T-cell (primary cell): ENCODE data around the gene RRP8. TPM values are rescaled to one million over a fixed set of nuclear protein-coding genes. Genes with fewer than 3 reads are reported as not detected.

Source experiments
- ATAC-seq, 4 experiments: fragments of 200-7000 bp in 3 of 4; fragments of 150-1000 bp in 1 of 4; cut with Tn5 transposase; replicated peaks in 1 of 4; 1 replicate in 3 of 4; 2 replicates in 1 of 4; pipeline ENCODE4 v1.10.0; 2021; ENCODE audit warnings: moderate library complexity in 3 of 4, mild to moderate bottlenecking in 2 of 4, moderate number of reproducible peaks in 1 of 4
- CTCF ChIA-PET, 2 donors: fragments of 300-600 bp; sonication (Branson Sonifier 250); formaldehyde crosslinking; loops; one replicate each; lab custom pipeline; 2022; ENCODE audit warnings: antibody characterized with exemption in 2 of 2; lab: Charles Lee
- POLR2A ChIA-PET, 2 donors: fragments of 300-600 bp; sonication (Branson Sonifier 250); formaldehyde crosslinking; loops; one replicate each; lab custom pipeline; 2022; ENCODE audit warnings: antibody characterized with exemption in 2 of 2; lab: Charles Lee
- DNase-seq, 35 experiments: peaks; one replicate each; pipeline versions ENCODE4 v3.0.0 to v3.0.0-alpha.2; 2013 to 2023
- H3K27ac ChIP-seq: one replicate; pipeline ENCODE4 v1.5.1; 2013; ENCODE audit warnings: low read length
- H3K27me3 ChIP-seq, 2 experiments: replicated peaks in 1 of 2; 1 replicate in 1 of 2; 2 replicates in 1 of 2; pipeline versions ENCODE4 v1.6.1 to v1.7.0; 2013; ENCODE audit warnings: low read length in 1 of 2, mixed read lengths in 1 of 2; ENCODE audit not compliant: control insufficient read depth in 2 of 2, insufficient read depth in 2 of 2; ENCODE audit errors: extremely low read depth in 1 of 2
- H3K36me3 ChIP-seq, 2 donors: 1 replicate in 1 of 2; 2 replicates in 1 of 2; pipeline versions ENCODE4 v1.6.1 to v1.7.0; 2013; ENCODE audit warnings: low read length in 1 of 2; ENCODE audit not compliant: control insufficient read depth in 2 of 2, insufficient read depth in 1 of 2; ENCODE audit errors: extremely low read depth in 1 of 2
- H3K4me1 ChIP-seq, 2 experiments: 1 replicate in 1 of 2; 2 replicates in 1 of 2; pipeline versions ENCODE4 v1.6.1 to v1.7.0; 2013; ENCODE audit warnings: low read length in 2 of 2, mixed read lengths in 1 of 2; ENCODE audit not compliant: insufficient read depth in 2 of 2, control insufficient read depth in 1 of 2; ENCODE audit errors: extremely low read depth in 1 of 2
- H3K4me3 ChIP-seq, 2 donors: 1 replicate in 1 of 2; 2 replicates in 1 of 2; pipeline versions ENCODE4 v1.5.1 to v1.7.0; 2013; ENCODE audit warnings: mild to moderate bottlenecking in 2 of 2, low read length in 1 of 2, moderate library complexity in 1 of 2; ENCODE audit not compliant: control insufficient read depth in 1 of 2; ENCODE audit errors: extremely low read depth in 1 of 2
- H3K9me3 ChIP-seq: 2 replicates; pipeline ENCODE4 v1.7.0; 2013
- H3K27ac Mint-ChIP-seq, 2 donors: one replicate each; pipeline ENCODE4 v1.8.0; 2020 to 2021; ENCODE audit warnings: mild to moderate bottlenecking in 2 of 2, mixed read lengths in 2 of 2
- H3K27me3 Mint-ChIP-seq, 2 donors: one replicate each; pipeline ENCODE4 v1.8.0; 2021 to 2022; ENCODE audit warnings: mixed read lengths in 2 of 2
- H3K36me3 Mint-ChIP-seq: one replicate; pipeline ENCODE4 v1.8.0; 2021; ENCODE audit warnings: mixed read lengths
- H3K4me1 Mint-ChIP-seq, 3 donors: one replicate each; pipeline ENCODE4 v1.8.0; 2020 to 2022; ENCODE audit warnings: mixed read lengths in 3 of 3, mild to moderate bottlenecking in 1 of 3
- H3K4me3 Mint-ChIP-seq, 3 donors: one replicate each; pipeline ENCODE4 v1.8.0; 2020 to 2022; ENCODE audit warnings: mild to moderate bottlenecking in 3 of 3, mixed read lengths in 3 of 3, moderate library complexity in 3 of 3
- H3K9me3 Mint-ChIP-seq, 3 donors: one replicate each; pipeline ENCODE4 v1.8.0; 2020 to 2022; ENCODE audit warnings: mixed read lengths in 3 of 3
- WGBS: methylation state at CpG from one replicate; pipeline ENCODE4 v1.1.5; 2013; ENCODE audit warnings: missing lambda C conversion rate; ENCODE audit not compliant: insufficient coverage; 5-methylcytosine and 5-hydroxymethylcytosine counted together
- total RNA-seq, 35 experiments: library from RNA in 6 of 35; stranded (reverse) in 6 of 35; fragments of 120-200 nt in 1 of 35; gene quantifications; one replicate each; pipeline versions ENCODE4 v1.2.1 to v1.2.4 and lab custom pipeline; 2013 to 2026

The RRP8 gene
- total RNA-seq, 5 donors from 2014 or later (not counting 1 experiment from before 2014, with no cell fraction given): 24.5 to 35.5 (median 32.2) TPM

- ATAC-seq: no peak
- no peak overlapping the region for H3K4me3 Mint-ChIP-seq
- no peak overlapping the region for H3K27ac Mint-ChIP-seq
- no peaks in the 10 kb centered on the region for H3K9me3 Mint-ChIP-seq
- H3K36me3 ChIP-seq: no peaks in the 10 kb centered on the region
- H3K27me3 ChIP-seq: no peaks in the 10 kb centered on the region
- POLR2A ChIA-PET: interaction anchor here in 1 of 2 donors (0.7 kb wide), 1 partner anchor 324 kb away, joined by 3 read pairs; no protein-coding TSS in a partner anchor
- no peak overlapping the region for H3K4me3 ChIP-seq
- H3K36me3 Mint-ChIP-seq: peaks cover 13% of the 10 kb centered on the region
- no peak for DNase-seq
- CTCF ChIA-PET: no interaction called here
- peaks cover 0 to 7% (median 0%) of the 10 kb centered on the region in 3 donors for H3K4me1 Mint-ChIP-seq
- H3K27ac ChIP-seq: no peak overlapping the region
- H3K9me3 ChIP-seq: no peaks in the 10 kb centered on the region
- H3K4me1 ChIP-seq: no peaks in the 10 kb centered on the region
- no peaks in the 10 kb centered on the region for H3K27me3 Mint-ChIP-seq
- 84% methylated on average over 5 of the region's 6 CpGs for WGBS
These were observed 26.7 kb downstream of the RRP8 start for GRCh38 chr11:6576471-6577373.

GRCh38 chr11:6574816-6575715, 28.4 kb downstream of the RRP8 start:
- CTCF ChIA-PET: no interaction called here
- H3K27ac Mint-ChIP-seq: no peak overlapping the region

DNA sequence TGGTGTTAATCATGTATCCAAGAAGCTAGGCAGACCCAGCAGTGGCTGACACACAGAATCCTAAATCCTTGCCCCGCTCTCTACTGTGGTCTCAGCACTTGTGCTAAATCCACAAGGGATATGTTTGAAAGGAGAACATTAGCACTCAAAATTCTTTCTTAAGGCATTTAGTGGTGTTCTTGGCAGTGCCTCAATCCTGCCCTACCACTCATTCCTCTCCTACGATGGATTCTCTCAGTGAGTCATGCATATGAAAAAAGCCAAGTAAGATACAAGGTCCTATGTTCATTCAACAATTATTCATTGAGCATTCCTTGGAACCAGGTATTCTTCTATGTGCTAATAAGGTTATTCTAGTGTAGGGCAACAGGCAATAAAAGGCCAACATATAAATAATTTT, 31.2 kb downstream of the RRP8 start:
- Mint-ChIP-seq H3K4me3 (no peak overlapping the region), H3K36me3 (peaks cover 15% of the 10 kb centered on the region), H3K9me3 (no peaks in the 10 kb centered on the region), H3K4me1 (peaks cover 0 to 7% (median 0%) of the 10 kb centered on the region in 3 donors), H3K27ac (no peak overlapping the region), H3K27me3 (no peaks in the 10 kb centered on the region)
- no peaks in the 10 kb centered on the region for H3K9me3 ChIP-seq
- H3K27ac ChIP-seq: no peak overlapping the region
- ChIA-PET CTCF (no interaction called here), POLR2A (interaction anchor here in 1 of 2 donors (0.5 kb wide), 1 partner anchor 17 kb away, joined by 3 read pairs; no protein-coding TSS in a partner anchor)
- H3K36me3 ChIP-seq: peaks cover 0 to 5% of the 10 kb centered on the region in 2 donors
- H3K4me3 ChIP-seq: no peak overlapping the region
- H3K4me1 ChIP-seq: no peaks in the 10 kb centered on the region
- DNase-seq: no peak
- WGBS: no CpG with 5 or more reads among the region's 2 CpGs
- no peaks in the 10 kb centered on the region for H3K27me3 ChIP-seq
- no peak for ATAC-seq

More at GRCh38 chr11:6574816-6575715, 28.4 kb downstream of the RRP8 start:
- Mint-ChIP-seq H3K9me3 (no peaks in the 10 kb centered on the region), H3K4me3 (no peak overlapping the region), H3K27me3 (no peaks in the 10 kb centered on the region), H3K4me1 (peaks cover 0 to 7% (median 0%) of the 10 kb centered on the region in 3 donors), H3K36me3 (peaks cover 11% of the 10 kb centered on the region)
- no peak overlapping the region for H3K27ac ChIP-seq
- ATAC-seq (no peak), DNase-seq (no peak)
- 100% methylated on average over 1 of the region's 6 CpGs for WGBS
- no peaks in the 10 kb centered on the region for H3K9me3 ChIP-seq
- H3K36me3 ChIP-seq: no peaks in the 10 kb centered on the region
- POLR2A ChIA-PET: no interaction called here
- H3K4me1 ChIP-seq: no peaks in the 10 kb centered on the region
- no peaks in the 10 kb centered on the region for H3K27me3 ChIP-seq
- H3K4me3 ChIP-seq: no peak overlapping the region

GRCh38 chr11:6571434-6572008, 31.9 kb downstream of the RRP8 start:
- no peaks in the 10 kb centered on the region for H3K9me3 ChIP-seq
- no peaks in the 10 kb centered on the region for H3K4me1 ChIP-seq
- no peak overlapping the region for H3K27ac ChIP-seq
- peaks cover 0 to 5% of the 10 kb centered on the region in 2 donors for H3K36me3 ChIP-seq
- WGBS: 95% methylated on average over 15 of the region's 22 CpGs
- Mint-ChIP-seq H3K4me3 (no peak overlapping the region), H3K27me3 (no peaks in the 10 kb centered on the region), H3K36me3 (peaks cover 18% of the 10 kb centered on the region), H3K4me1 (peaks cover 0 to 3% (median 0%) of the 10 kb centered on the region in 3 donors), H3K27ac (no peak overlapping the region), H3K9me3 (no peaks in the 10 kb centered on the region)
- ATAC-seq (no peak), DNase-seq (no peak)
- POLR2A ChIA-PET: interaction anchor here in 1 of 2 donors (0.5 kb wide), 1 partner anchor 16 kb away, joined by 3 read pairs; no protein-coding TSS in a partner anchor
- H3K4me3 ChIP-seq: no peak overlapping the region
- CTCF ChIA-PET: interaction anchor here in 1 of 2 donors (0.5 kb wide), 1 partner anchor 96 kb away, joined by 3 read pairs; no protein-coding TSS in a partner anchor
- H3K27me3 ChIP-seq: no peaks in the 10 kb centered on the region

DNA sequence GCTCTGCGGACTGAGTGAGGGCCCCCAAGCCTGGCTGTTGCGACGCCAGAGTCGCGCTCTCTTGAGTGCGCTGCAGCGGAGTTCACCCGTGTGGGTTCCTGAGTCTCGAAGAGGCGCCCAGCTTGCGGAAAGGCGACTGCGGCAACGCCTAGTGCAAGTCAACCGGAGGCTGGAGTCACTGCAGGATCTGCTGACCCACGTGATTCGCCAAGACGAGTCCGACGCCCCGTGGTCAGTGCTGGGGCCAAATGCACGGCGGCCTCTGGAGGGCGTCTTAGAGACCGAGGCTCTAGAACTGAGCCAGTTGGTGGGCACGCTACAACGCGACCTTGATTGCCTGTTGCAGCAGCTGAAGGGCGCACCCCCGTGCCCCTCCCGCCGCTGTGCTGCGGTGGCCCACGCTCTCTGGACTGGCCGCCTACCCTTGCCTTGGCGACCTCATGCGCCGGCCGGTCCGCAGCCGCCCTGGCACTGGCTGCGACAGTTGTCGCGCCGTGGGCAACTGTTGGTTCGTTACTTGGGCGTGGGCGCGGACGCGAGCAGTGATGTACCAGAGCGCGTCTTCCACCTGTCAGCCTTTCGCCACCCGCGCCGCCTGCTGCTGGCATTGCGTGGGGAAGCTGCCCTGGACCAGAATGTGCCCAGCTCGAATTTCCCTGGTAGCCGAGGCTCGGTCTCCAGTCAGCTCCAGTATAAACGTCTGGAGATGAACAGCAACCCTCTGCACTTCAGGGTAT, 32.6 kb downstream of the RRP8 start:
- DNase-seq (no peak), ATAC-seq (no peak)
- Histone ChIP-seq H3K4me1 (no peaks in the 10 kb centered on the region), H3K27ac (no peak overlapping the region), H3K36me3 (peaks cover 0 to 5% of the 10 kb centered on the region in 2 donors), H3K27me3 (no peaks in the 10 kb centered on the region), H3K4me3 (no peak overlapping the region), H3K9me3 (no peaks in the 10 kb centered on the region)
- Mint-ChIP-seq H3K4me3 (no peak overlapping the region), H3K4me1 (no peaks in the 10 kb centered on the region), H3K27me3 (no peaks in the 10 kb centered on the region), H3K9me3 (no peaks in the 10 kb centered on the region), H3K36me3 (peaks cover 19% of the 10 kb centered on the region), H3K27ac (no peak overlapping the region)
- POLR2A ChIA-PET: no interaction called here
- CTCF ChIA-PET: interaction anchor here (0.6 to 1.4 kb wide), 2 partner anchors 10 to 25 kb away, joined by 3 read pairs; no protein-coding TSS in a partner anchor
- 96% methylated on average over 61 of the region's 62 CpGs for WGBS
